GM19324 (cell line): ENCODE measurements around the gene MRPS2.

Source experiments
- ATAC-seq: cut with Tn5 transposase; IDR thresholded peaks from one replicate; pipeline ENCODE4 v1.9.1; 2021; ENCODE audit warnings: mild to moderate bottlenecking, moderate library complexity; ENCODE audit not compliant: unreplicated experiment, low FRiP score

The MRPS2 gene

DNA sequence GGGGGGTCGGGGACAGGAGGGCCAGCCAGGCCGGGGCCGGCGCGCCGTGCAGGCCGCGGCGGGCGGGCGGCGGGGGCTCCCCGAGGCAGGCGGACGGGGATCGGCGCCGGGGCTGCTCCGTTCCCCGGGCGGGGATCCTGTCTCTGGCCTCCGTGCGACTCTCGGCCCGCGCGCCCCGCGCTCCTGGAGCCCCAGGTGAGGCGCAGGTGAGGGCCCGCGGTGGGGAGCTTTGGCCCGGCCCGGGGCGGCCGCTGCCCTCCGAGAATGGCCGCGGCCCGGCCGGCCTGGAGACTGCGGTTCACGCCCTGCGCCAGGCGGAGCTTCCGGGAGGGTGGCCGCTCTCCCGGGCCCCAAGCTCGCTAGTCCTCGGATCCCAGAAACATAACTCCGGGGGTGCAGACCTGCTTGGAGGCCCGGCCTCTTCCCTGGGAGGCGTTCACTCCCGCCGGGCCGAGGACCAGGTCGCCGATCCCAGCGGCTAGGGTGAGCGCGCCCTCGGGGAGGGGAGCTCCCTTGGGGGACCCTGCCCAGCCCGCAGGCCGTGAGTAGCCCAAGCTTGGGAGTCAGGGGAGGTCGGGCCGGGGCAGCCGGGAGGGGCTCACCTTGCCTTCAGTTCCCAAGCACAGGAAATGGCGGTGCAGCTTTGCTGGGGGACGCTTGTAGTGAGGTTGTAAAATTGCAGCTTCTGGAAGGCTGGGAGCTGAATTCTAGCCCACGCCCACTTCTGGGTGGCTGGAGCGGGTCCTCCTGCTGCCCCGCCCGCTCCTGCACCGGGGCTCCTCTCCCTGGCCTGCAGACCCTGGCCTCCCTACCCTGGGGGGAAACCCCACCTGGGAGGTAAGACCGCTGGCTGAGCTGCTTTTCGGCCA is 20.2 kb upstream of the MRPS2 start:
- ATAC-seq, result no peak

DNA sequence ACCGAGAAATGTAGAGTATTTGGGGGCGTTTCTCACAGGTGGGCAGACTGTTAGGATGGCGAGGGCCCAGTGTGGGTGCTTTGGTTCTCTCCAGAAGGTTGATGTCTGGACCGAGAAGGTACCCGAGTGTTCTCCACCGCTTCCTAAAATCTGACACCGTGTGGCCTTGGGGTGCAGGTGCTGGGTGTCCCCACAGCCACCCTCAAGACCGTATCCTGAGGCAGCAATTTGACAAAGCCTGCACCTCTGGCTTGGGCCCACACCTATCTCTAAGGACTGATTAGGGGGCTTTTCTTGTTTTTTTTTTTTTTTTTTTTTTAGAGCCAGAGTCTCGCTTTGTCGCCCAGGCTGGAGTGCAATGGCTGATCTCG is 19.6 kb upstream of the MRPS2 start:
- ATAC-seq, result no peak

DNA sequence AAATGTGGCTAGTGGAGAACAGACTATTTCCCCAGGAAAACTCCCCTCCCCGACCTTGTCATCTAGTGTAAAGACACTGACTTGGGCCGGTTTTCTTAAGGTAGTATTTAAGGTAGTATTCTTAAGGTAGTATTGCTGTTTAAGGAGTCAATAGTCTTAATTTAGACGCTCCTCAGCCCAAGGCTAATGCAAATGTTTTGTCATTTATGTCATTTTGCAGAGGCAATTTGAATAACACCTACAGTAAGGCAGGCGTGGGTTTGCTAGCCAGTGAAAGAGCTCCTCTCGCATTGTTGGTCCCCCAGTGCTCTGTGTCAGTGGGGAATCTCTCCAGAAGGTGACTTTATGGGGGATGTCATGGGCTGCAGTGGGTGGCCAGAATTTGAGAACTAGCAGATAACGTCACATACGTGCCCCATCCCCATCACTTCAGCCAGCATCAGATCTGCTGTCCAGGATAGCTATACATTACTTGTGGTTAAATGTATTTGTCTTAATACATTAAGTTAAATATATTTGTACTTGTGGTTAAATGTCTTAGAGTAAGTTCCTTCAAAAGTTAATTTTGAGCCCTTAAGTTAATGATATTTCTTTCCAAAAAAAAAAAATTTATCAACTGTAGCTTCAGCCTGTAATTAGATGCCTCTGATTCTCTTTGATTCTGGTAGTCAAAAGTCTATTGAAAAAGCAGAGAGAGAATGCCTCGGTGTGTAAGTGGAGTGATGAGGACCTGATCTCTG is 18.3 kb upstream of the MRPS2 start:
- ATAC-seq, result no peak

DNA sequence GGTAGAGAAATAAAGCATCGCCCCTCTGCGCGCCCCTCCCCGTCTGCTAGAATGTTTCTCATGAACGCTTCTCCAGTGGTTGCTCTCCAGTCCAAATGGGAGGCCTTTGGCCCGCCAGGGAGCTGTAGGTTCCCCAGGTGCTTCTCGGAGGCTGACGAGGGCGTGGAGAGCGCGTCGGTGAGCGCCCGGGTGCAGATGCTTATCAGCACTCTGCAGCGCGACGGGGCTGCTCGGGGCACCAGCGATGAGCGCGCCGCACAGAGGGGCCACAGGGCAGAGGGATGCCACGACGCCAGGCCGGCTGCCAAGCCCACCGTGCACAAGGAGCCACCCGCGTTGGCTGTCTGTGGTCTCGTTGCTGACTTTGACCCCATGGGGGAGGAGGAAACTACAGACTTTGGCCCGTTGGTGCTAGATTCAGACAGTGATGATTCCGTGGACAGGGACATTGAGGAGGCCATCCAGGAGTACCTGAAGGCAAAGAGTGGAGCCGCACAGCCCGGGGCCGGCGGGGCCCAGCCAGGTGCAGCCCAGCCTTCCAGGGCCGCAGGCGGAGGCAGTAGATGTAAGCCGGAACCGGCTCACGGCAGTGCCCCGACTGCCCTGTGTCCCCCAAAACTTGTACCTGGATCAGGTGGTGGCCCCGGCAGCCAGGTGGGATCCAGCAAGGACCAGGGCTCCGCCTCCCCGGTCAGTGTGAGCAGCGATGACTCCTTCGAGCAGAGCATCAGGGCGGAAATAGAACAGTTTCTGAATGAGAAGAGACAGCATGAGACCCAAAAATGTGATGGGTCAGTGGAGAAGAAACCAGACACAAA is 15.8 kb upstream of the MRPS2 start:
- ATAC-seq, result no peak

DNA sequence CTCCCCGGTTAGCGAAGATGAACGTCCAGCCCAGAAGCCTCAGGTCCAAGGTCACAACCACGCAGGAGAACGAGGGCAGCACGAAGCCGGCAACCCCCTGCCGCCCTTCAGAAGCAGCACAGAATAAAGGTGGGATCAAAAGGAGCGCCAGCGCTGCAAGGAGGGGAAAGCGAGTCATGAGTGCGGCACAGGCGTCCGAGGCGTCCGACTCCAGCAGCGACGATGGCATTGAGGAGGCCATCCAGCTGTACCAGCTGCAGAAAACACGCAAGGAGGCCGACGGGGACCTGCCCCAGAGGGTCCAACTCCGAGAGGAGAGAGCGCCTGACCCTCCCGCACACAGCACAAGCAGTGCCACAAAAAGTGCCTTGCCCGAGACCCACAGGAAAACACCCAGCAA is 15.1 kb upstream of the MRPS2 start:
- no peak for ATAC-seq

DNA sequence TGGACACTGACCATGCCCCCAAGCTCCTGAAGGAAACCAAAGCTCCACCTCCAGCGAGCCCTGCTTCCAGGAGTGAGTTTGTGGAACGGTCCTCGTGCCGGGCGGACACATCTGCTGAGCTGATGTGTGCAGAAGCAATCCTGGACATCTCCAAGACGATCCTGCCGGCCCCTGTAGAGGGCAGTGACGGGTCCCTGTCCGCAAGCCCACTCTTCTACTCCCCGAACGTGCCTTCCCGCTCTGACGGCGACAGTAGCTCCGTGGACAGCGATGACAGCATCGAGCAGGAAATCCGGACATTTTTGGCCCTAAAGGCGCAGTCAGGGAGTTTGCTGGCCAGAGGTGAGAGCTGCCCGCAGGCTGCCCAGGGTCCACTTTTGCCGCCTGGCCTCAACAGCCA is 14.7 kb upstream of the MRPS2 start:
- ATAC-seq, result no peak

DNA sequence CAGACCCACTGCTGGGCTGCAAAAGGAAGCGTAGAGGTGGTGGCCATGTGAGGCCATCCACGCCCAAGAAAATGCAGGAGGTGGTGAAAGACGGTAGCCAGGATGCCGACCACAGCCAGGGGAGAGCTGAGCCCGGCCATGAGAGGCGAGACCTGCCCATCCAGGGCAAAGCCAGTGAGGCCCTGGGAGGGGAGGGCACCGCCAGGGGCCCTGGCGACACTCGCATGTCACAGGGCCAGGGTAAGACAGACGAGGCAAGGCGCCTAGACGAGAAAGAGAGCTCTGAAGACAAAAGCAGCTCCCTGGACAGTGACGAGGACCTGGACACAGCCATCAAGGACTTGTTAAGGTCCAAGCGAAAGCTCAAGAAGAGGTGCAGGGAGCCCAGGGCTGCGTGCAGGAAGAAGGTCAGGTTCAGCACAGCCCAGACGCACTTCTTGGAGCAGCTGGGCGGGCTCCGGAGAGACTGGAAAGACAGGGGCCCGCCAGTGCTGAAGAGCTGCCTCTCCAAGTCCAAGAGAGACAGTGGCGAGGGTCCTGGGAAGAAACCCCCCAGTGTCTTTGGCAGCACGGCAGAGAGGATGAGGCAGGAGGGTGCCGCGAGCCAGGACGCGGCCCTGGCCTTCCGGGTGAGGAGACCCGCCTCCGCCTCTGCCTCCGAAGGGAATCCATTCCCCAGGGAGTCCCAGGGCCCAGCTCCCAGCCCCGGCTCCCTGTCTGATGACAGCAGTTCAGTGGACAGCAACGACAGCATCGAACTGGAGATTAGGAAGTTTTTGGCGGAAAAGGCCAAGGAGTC is 14.0 kb upstream of the MRPS2 start:
- no peak for ATAC-seq

DNA sequence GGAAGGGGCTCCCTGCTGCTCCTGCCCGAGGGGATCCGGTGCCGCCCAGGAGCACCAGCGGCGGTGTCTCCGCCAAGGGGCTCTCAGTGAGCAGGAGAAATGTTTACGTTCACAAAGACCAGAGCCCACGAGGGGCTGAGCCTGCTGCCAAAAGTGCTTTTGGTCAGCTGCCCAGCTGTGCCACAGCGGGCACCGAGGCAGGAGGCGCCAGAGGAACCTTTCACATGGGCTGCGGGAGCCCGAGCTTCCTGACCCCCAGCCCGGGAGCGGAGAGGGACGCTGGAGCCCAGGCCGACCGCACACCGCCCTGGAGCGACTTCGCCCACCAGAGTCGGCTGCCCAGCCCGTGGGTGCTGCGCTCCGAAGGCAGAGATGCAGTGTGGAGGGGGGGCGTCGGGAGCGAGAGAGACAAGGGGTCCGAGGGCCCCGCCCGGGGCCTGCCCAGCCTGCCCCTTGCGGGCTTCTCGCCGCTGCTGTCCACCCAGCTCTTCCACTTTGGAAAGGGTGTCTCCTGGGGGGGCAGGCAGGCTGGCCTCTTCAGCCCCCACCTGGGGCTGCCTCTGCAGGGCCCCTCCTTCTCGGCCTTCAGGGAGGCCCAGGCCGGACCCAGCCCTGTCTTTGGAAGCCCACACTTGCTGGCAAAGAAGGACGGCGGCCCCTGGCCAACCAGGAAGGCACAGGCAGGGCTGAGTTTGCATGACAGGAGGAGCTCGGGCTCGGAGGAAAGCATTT is 13.0 kb upstream of the MRPS2 start:
- no peak for ATAC-seq

DNA sequence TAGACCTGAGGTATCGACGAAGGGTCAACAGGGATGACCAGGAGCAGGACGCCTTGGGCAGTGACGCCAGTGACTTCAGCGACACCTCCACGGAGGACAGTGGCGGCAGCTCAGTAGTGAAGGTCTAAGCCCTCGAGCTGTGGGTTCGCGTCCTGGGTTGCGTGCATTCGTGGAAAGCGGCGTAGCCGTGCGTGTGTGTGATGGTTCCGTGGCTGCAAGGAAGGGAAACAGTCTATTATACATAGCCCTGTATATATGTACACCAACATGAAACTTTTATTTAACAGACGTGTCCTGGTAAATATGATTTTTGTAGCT is 12.5 kb upstream of the MRPS2 start:
- ATAC-seq, result no peak

DNA sequence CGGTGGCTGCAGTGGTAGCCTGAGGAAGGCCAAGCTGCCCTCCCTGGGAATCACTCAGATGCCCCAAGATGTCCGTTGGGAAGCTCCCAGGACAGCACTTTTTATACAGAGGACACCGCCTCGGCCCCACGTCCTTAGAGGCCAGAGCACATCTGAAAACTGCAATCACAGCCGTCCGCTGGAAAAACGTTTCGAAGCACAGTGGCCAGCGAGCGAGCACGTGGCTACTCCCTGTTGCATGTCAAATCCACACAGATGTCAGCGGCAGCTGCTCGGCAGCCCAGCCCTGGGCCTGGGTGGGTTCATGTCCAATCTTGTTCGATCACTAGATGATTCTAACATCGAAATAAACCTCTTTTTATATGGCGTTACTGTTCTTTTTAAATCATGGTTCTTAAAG is 12.0 kb upstream of the MRPS2 start:
- ATAC-seq, result no peak

DNA sequence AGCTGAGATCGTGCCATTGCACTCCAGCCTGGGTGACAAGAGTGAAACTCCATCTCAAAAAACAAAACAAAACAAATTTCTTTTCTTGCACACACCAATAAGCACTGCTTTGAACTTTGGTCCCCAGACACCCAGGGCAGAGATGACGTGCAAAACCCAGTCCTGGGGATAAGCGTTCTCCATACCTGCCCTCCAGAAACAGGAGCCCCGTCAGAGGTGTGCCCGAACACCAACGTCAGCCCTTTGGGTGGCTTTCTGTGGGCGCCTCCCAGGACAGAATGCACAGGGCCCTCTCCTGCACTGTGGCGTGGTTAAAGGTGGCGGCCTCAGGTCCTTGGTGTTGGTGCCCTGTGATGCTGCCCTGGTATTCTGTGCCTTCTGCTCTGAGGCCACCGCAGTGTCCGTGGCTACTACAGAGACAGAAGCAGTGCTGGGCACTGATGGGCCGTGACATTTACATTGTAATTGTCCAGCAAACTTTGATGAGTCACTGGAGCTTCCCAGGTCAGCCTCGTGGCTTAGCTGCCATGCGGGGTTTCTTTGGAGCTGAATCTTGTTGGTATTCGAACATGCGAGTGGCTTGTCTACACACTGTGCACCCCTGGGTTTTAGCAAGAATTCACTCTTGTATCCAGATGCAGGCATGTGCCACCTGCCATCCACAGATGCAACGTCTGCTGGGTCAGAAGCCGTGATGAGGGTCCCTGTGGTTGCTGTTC is 11.1 kb upstream of the MRPS2 start:
- no peak for ATAC-seq

DNA sequence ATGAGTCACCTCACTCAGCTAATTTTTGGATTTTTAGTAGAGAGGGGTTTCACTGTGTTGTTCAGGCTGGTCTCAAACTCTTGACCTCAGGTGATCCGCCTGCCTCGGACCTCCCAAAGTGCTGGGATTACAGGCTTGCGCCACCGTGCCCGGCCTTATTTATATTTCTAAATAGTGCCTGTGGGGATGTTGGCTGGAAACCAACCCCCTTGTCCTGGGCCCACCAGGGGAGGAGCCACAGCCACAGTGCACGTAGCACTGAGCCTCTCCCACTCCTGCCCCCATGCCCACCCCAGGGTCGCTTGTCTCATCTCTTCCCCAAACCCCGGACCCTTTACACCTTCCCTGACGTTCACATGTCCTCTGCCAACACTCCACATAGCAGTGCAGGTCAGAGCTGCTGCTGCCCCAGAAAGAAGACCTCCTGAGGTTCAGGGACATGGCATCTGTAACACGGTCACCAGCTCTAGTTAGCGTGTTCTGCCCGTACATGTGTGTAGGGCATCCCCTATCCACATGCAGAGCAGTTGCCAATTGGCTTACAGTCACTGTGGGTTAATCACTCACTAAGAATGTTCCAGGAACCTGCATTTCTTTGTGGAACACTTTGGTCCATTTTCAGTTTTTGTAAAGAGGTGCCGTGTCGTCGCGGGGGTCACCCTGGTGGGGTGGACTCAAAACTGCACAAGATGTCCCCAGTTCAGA is 10.2 kb upstream of the MRPS2 start:
- ATAC-seq, result no peak

DNA sequence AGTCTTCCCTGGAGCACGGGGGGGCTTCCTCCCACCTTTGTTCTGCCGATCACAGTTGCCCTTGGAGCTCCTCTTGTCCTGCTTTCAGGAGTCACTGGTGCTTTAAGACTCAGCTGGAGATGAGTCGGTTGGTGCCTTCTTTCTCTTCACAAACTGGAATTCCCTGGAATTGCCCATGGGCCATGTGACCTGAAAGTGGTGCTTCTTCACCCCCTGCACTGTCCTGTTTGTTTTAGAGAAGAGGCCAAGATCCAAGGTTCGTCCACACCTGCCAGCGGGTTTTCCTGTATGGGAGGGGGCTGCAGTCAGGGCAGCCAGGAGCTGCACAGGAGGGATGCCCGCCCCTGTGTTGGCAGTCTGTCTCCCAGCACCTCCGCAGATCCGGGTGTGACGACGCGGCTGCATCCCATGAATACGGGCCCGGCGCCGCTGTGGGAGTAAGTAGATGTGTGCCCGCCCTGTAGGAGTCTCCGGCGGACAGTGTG is 9.5 kb upstream of the MRPS2 start:
- no peak for ATAC-seq

DNA sequence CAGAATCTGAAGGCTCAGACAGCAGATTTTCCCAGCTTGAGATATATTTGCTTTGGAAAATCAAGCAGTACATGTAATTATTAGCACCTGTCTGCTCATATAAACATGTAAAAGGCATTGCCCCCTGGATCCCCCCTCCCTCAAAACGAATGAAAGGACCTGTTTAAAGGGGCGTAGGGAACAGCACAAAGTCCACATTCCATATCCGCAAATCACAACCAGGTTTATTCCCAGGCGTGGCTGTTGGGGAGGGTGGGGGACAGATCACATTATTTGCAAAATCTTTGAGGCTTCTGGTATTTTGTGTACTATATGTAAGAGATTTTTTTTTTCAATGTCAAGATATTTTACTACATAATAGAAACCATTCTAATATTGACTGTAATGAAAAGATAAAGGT is 8.7 kb upstream of the MRPS2 start:
- ATAC-seq, result no peak

DNA sequence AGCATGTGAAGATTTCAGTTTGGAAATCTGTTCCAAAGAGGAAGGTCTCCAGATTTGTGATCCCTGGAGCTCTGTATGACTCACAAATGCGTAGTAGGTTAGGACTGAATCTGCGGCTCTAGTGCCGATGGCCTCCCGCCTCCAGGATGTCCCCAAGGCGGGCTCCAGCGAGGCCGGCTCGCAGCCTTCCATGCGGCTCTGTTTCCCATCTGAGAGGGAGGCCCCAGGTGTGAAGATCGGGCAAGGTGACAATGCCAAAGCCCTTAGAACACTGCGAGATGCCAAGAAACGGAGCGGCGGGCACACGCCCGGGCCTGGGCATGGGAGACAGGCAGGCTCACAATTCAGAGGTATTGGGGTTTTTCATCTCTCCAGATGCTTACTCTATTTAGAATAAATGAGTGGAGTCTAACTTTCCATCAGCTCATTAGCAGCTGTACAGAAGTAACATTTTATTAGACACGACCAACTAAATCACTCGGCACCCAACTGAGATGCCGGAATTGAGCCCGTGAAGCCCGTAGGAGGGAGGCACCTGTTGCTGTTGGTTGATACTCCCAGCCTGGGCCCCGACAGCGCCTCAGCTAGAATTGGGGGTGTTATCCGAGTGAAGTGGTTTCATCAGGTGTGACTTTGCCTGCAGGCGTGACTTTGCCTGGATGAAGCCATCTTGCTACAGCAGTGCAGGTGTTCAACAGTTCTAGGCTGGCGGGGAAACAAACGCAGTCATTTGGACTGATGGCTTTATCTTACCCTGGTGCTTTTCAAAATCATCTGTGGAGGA is 7.4 kb upstream of the MRPS2 start:
- ATAC-seq, result no peak

DNA sequence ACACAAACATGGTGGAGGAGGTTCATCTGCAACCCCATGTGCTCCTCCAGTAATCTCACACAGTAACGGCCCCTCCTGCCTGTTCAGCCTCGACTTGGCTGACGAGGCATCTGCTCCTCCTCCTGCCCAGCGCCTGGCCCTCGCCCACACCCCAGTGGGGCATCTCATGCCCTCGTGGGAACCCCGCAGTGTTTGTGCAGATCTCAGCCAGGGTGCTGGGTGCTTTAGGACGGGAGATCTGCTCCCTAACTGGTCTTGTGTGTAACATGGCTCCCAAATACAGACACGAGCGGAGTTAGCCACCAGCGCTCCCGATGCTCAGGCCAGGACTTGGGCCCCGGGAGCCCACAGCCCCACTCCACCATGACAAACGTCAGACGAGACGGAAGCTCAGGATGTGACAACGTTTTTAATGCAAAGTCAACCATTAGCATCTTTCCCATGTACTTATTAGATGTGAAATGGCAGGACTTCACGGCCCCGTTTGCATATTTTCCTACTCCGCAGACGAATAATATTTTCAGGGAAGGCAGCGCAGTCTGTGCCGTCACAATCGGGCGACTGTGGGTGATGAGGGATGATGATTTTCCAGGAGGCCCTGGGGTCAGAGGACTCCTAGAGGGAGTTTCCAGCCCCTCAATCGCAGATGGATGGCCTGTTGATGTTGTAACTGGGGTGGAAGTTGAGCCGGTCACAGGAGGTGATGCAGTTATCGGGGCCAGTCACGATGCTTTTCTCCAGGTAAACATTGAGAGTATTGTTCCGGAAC is 5.5 kb upstream of the MRPS2 start:
- no peak for ATAC-seq
